ENCODE results near the gene TBKBP1.
"Not testable (repeated sequence)": the region's sequence is repeated elsewhere in the genome, so short reads cannot be mapped to it uniquely, and the experiment has no call there.

The TBKBP1 gene

GRCh38 chr17:47682138-47682537, 11.8 kb upstream of the TBKBP1 start:
- Histone ChIP-seq H3K4me2 (ENCODE audit: low read length) (no peak overlapping the region), H3K18ac (ENCODE audit: low read length) (no peak overlapping the region), H3K4me3 (ENCODE audit: low read depth, low read length) (no peak overlapping the region), H4K12ac (ENCODE audit: low read depth, low read length) (no peak overlapping the region), H3K4me1 (ENCODE audit: control insufficient read depth in 1 of 2, insufficient read depth in 2 of 2, low read length in 2 of 2) (no peaks in the 10 kb centered on the region), H2AFZ (ENCODE audit: insufficient read depth, low read length, poor library complexity) (no peak overlapping the region), H3K14ac (ENCODE audit: low read length) (no peak overlapping the region), H3K27ac (ENCODE audit: low read depth, low read length) (no peak overlapping the region), H3K4ac (ENCODE audit: low read depth, low read length) (no peak overlapping the region), H2BK120ac (ENCODE audit: insufficient read depth, low read length, poor library complexity) (no peak overlapping the region), H3K79me2 (ENCODE audit: control insufficient read depth, insufficient read depth, low read length, poor library complexity) (no peaks in the 10 kb centered on the region), H3K79me1 (ENCODE audit: low read length) (no peaks in the 10 kb centered on the region), H4K91ac (ENCODE audit: low read depth, low read length) (no peak overlapping the region), H3K9me3 (ENCODE audit: insufficient read depth, low read depth, low read length) (no peaks in the 10 kb centered on the region), H4K8ac (ENCODE audit: low read depth, low read length) (no peak overlapping the region), H2AK5ac (ENCODE audit: low read length) (no peak overlapping the region), H3K9ac (ENCODE audit: low read length) (no peak overlapping the region), H3K23ac (ENCODE audit: low read length) (no peak overlapping the region), H2BK5ac (ENCODE audit: low read depth, low read length, poor library complexity) (no peak overlapping the region), H3K36me3 (ENCODE audit: control insufficient read depth in 1 of 2, insufficient read depth in 2 of 2, low read length in 2 of 2) (peaks cover 27 to 62% of the 10 kb centered on the region in 2 experiments), H2BK12ac (ENCODE audit: low read length) (no peak overlapping the region), H3K27me3 (ENCODE audit: insufficient read depth, low read length) (no peaks in the 10 kb centered on the region)
- no peak for DNase-seq
- WGBS (ENCODE audit: extremely low coverage, insufficient coverage, insufficient read length), result no CpG with 5 or more reads among the region's 2 CpGs

- H3K27me3 ChIP-seq (ENCODE audit: insufficient read depth, low read length); H2BK120ac ChIP-seq (ENCODE audit: insufficient read depth, low read length, poor library complexity); H4K8ac ChIP-seq (ENCODE audit: low read depth, low read length); H3K4me2 ChIP-seq (ENCODE audit: low read length); H3K79me1 ChIP-seq (ENCODE audit: low read length); H4K12ac ChIP-seq (ENCODE audit: low read depth, low read length); H3K14ac ChIP-seq (ENCODE audit: low read length); DNase-seq; H3K18ac ChIP-seq (ENCODE audit: low read length); H3K4ac ChIP-seq (ENCODE audit: low read depth, low read length); H2BK12ac ChIP-seq (ENCODE audit: low read length); H4K91ac ChIP-seq (ENCODE audit: low read depth, low read length); H3K79me2 ChIP-seq (ENCODE audit: control insufficient read depth, insufficient read depth, low read length, poor library complexity); H2AFZ ChIP-seq (ENCODE audit: insufficient read depth, low read length, poor library complexity); H3K4me1 ChIP-seq (ENCODE audit: control insufficient read depth in 1 of 2, insufficient read depth in 2 of 2, low read length in 2 of 2); H2BK5ac ChIP-seq (ENCODE audit: low read depth, low read length, poor library complexity); H3K23ac ChIP-seq (ENCODE audit: low read length); H3K27ac ChIP-seq (ENCODE audit: low read depth, low read length); H2AK5ac ChIP-seq (ENCODE audit: low read length); H3K4me3 ChIP-seq (ENCODE audit: low read depth, low read length); H3K9me3 ChIP-seq (ENCODE audit: insufficient read depth, low read depth, low read length); H3K9ac ChIP-seq (ENCODE audit: low read length): not testable (repeated sequence)
- no CpG with 5 or more reads among the region's 4 CpGs for WGBS (ENCODE audit: extremely low coverage, insufficient coverage, insufficient read length)
- H3K36me3 ChIP-seq (ENCODE audit: control insufficient read depth in 1 of 2, insufficient read depth in 2 of 2, low read length in 2 of 2), result peaks cover 25 to 58% of the 10 kb centered on the region in 2 experiments
Measured at GRCh38 chr17:47682727-47683126, 11.2 kb upstream of the TBKBP1 start.

GRCh38 chr17:47684025-47684424, 9.9 kb upstream of the TBKBP1 start:
- Histone ChIP-seq H3K9ac (ENCODE audit: low read length) (no peak overlapping the region), H3K9me3 (ENCODE audit: insufficient read depth, low read depth, low read length) (no peaks in the 10 kb centered on the region), H2AFZ (ENCODE audit: insufficient read depth, low read length, poor library complexity) (no peak overlapping the region), H3K4ac (ENCODE audit: low read depth, low read length) (no peak overlapping the region), H3K14ac (ENCODE audit: low read length) (no peak overlapping the region), H2BK12ac (ENCODE audit: low read length) (no peak overlapping the region), H4K8ac (ENCODE audit: low read depth, low read length) (no peak overlapping the region), H3K79me2 (ENCODE audit: control insufficient read depth, insufficient read depth, low read length, poor library complexity) (no peaks in the 10 kb centered on the region), H3K79me1 (ENCODE audit: low read length) (no peaks in the 10 kb centered on the region), H3K4me1 (ENCODE audit: control insufficient read depth in 1 of 2, insufficient read depth in 2 of 2, low read length in 2 of 2) (no peaks in the 10 kb centered on the region), H3K4me3 (ENCODE audit: low read depth, low read length) (no peak overlapping the region), H3K27ac (ENCODE audit: low read depth, low read length) (no peak overlapping the region), H4K12ac (ENCODE audit: low read depth, low read length) (no peak overlapping the region), H2BK5ac (ENCODE audit: low read depth, low read length, poor library complexity) (no peak overlapping the region), H3K4me2 (ENCODE audit: low read length) (no peak overlapping the region), H2AK5ac (ENCODE audit: low read length) (no peak overlapping the region), H3K36me3 (ENCODE audit: control insufficient read depth in 1 of 2, insufficient read depth in 2 of 2, low read length in 2 of 2) (peaks cover 16 to 48% of the 10 kb centered on the region in 2 experiments), H3K23ac (ENCODE audit: low read length) (no peak overlapping the region), H3K18ac (ENCODE audit: low read length) (no peak overlapping the region), H4K91ac (ENCODE audit: low read depth, low read length) (no peak overlapping the region), H2BK120ac (ENCODE audit: insufficient read depth, low read length, poor library complexity) (no peak overlapping the region), H3K27me3 (ENCODE audit: insufficient read depth, low read length) (no peaks in the 10 kb centered on the region)
- DNase-seq, result no peak
- no CpG with 5 or more reads among the region's 4 CpGs for WGBS (ENCODE audit: extremely low coverage, insufficient coverage, insufficient read length)

DNA sequence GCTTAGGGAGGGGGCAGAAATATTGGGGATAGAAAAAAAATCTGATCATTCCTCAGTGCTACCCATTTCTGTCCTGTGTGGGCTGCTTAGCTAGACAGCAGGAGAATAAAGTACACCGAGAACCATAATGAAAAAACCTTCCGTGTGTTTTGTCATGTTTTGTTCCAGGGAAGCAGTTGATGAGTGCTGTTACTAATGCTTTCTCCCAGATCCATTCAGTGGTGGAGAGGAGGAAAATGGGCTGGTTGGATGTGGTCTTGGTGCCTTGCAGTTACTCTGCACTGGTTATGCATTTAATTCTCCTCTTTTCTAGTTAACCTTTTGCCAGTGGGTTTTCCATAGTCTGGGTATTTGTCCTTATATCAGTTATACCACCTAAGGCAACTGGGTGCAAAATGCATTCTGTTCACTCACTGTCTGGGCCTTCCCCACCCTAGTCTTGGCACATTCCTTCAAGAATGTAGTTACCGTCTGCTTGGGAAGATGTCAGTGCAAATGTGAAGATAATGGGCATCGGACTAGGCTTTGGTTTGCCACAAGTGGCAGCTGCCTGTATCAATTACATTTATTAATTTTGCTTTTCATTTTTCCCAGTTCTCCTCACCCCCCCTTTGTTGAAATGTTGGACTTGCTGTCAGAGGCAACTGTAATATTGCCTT, 9.3 kb upstream of the TBKBP1 start:
- no peaks in the 10 kb centered on the region for H3K4me1 ChIP-seq (ENCODE audit: control insufficient read depth in 1 of 2, insufficient read depth in 2 of 2, low read length in 2 of 2)
- H2BK12ac ChIP-seq (ENCODE audit: low read length), result no peak overlapping the region
- no peak overlapping the region for H4K8ac ChIP-seq (ENCODE audit: low read depth, low read length)
- no peak overlapping the region for H2AK5ac ChIP-seq (ENCODE audit: low read length)
- no peak overlapping the region for H2AFZ ChIP-seq (ENCODE audit: insufficient read depth, low read length, poor library complexity)
- H3K27me3 ChIP-seq (ENCODE audit: insufficient read depth, low read length), result no peaks in the 10 kb centered on the region
- H3K23ac ChIP-seq (ENCODE audit: low read length), result no peak overlapping the region
- H3K4me2 ChIP-seq (ENCODE audit: low read length), result no peak overlapping the region
- no peak overlapping the region for H3K9ac ChIP-seq (ENCODE audit: low read length)
- no CpG with 5 or more reads among the region's 4 CpGs for WGBS (ENCODE audit: extremely low coverage, insufficient coverage, insufficient read length)
- H3K27ac ChIP-seq (ENCODE audit: low read depth, low read length), result no peak overlapping the region
- no peak overlapping the region for H3K18ac ChIP-seq (ENCODE audit: low read length)
- H3K36me3 ChIP-seq (ENCODE audit: control insufficient read depth in 1 of 2, insufficient read depth in 2 of 2, low read length in 2 of 2), result peaks cover 13 to 45% of the 10 kb centered on the region in 2 experiments
- H4K91ac ChIP-seq (ENCODE audit: low read depth, low read length), result no peak overlapping the region
- H2BK120ac ChIP-seq (ENCODE audit: insufficient read depth, low read length, poor library complexity), result no peak overlapping the region
- no peak overlapping the region for H4K12ac ChIP-seq (ENCODE audit: low read depth, low read length)
- no peaks in the 10 kb centered on the region for H3K79me1 ChIP-seq (ENCODE audit: low read length)
- no peak overlapping the region for H3K4ac ChIP-seq (ENCODE audit: low read depth, low read length)
- no peak for DNase-seq
- no peak overlapping the region for H3K4me3 ChIP-seq (ENCODE audit: low read depth, low read length)
- H3K14ac ChIP-seq (ENCODE audit: low read length), result no peak overlapping the region
- no peaks in the 10 kb centered on the region for H3K9me3 ChIP-seq (ENCODE audit: insufficient read depth, low read depth, low read length)
- H2BK5ac ChIP-seq (ENCODE audit: low read depth, low read length, poor library complexity), result no peak overlapping the region
- no peaks in the 10 kb centered on the region for H3K79me2 ChIP-seq (ENCODE audit: control insufficient read depth, insufficient read depth, low read length, poor library complexity)
